ENCODE results near the gene PIH1D1. TPM values are rescaled to one million over a fixed set of nuclear protein-coding genes. Genes with fewer than 3 reads are reported as not detected.

PIH1D1 gene
- total RNA-seq, 1 experiment from 2014 or later: 166 TPM

DNA sequence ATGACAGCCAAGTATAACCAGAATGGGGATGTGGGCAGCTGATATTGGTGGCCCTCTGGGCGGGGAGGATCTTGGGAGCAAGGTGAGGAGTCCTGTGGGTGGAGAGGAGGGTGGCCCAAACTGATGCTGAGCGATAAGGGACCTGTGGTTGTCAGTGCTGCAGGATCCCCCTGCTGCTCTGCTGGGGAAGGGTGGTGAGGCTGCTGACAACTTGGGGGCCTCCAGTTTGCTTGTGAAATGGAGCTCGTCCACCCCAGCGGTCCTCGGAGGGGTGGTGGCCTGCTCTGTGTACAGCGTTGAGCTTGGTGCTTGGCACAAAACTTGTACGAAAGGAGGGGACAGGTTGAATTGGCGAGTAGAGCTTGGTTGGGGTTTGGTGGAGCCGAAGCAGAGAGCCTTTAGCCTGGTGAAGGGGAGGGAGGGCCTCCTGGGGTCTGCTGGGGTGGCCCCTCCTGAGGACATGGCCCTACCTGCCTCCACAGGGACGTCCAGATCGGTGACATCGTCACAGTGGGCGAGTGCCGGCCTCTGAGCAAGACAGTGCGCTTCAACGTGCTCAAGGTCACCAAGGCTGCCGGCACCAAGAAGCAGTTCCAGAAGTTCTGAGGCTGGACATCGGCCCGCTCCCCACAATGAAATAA, 47.5 kb upstream of the PIH1D1 start:
- no peak overlapping the region for H4K91ac ChIP-seq (ENCODE audit: insufficient read length, low read depth, low read length)
- no peak overlapping the region for H2BK20ac ChIP-seq (ENCODE audit: low read depth, low read length, poor library complexity, severe bottlenecking)
- no peak overlapping the region for H3K4ac ChIP-seq (ENCODE audit: low read depth, low read length)
- TF ChIP-seq, protein P1, sequence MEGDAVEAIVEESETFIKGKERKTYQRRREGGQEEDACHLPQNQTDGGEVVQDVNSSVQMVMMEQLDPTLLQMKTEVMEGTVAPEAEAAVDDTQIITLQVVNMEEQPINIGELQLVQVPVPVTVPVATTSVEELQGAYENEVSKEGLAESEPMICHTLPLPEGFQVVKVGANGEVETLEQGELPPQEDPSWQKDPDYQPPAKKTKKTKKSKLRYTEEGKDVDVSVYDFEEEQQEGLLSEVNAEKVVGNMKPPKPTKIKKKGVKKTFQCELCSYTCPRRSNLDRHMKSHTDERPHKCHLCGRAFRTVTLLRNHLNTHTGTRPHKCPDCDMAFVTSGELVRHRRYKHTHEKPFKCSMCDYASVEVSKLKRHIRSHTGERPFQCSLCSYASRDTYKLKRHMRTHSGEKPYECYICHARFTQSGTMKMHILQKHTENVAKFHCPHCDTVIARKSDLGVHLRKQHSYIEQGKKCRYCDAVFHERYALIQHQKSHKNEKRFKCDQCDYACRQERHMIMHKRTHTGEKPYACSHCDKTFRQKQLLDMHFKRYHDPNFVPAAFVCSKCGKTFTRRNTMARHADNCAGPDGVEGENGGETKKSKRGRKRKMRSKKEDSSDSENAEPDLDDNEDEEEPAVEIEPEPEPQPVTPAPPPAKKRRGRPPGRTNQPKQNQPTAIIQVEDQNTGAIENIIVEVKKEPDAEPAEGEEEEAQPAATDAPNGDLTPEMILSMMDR (conservative IDR thresholded peaks at IDR 0.05): no peak
- H3K23me2 ChIP-seq (ENCODE audit: insufficient read length, low read depth, low read length, poor library complexity, severe bottlenecking): peaks cover 6% of the 10 kb centered on the region
- H4K8ac ChIP-seq (replicated peaks; ENCODE audit: insufficient read length, low read depth, low read length): no peak overlapping the region
- H3K9ac ChIP-seq (ENCODE audit: extremely low read depth, insufficient read length, low read length): no peak overlapping the region
- no peaks in the 10 kb centered on the region for H3K27me3 Mint-ChIP-seq (ENCODE audit: low read depth)
- H2AFZ ChIP-seq (ENCODE audit: low read length): no peak overlapping the region
- H2BK5ac ChIP-seq (ENCODE audit: insufficient read length, low read length): no peak overlapping the region
- no peak overlapping the region for H3T11ph ChIP-seq (ENCODE audit: low read length)
- H2BK120ac ChIP-seq (ENCODE audit: low read depth, low read length, poor library complexity, severe bottlenecking): no peak overlapping the region
- WGBS (ENCODE audit: extremely low coverage, insufficient read length, low lambda C conversion rate): no CpG with 5 or more reads among the region's 19 CpGs
- no peaks in the 10 kb centered on the region for H3K27me3 ChIP-seq (ENCODE audit: insufficient read depth, low read length)
- H3K36me3 Mint-ChIP-seq (ENCODE audit: insufficient read depth in 1 of 3, low read depth in 3 of 3): peaks cover 35 to 40% (median 36%) of the 10 kb centered on the region in 3 experiments
- H3K4me1 Mint-ChIP-seq: peaks cover 28 to 39% of the 10 kb centered on the region in 2 experiments
- H3K27ac Mint-ChIP-seq: peak overlapping the region; percentile 16 to 96 (median 57); a peak in 4 of 7 replicates
- no peak overlapping the region for H2BK12ac ChIP-seq (ENCODE audit: insufficient read length, low read depth, low read length)
- peaks cover 10% of the 10 kb centered on the region for H3K79me1 ChIP-seq (ENCODE audit: insufficient read depth, low read depth, low read length, poor library complexity, severe bottlenecking)
- no peak overlapping the region for H3K27ac ChIP-seq (ENCODE audit: insufficient read length, low read depth, low read length)
- no peak overlapping the region for H3K23ac ChIP-seq (ENCODE audit: insufficient read length, low read depth, low read length)
- peaks cover 0 to 3% of the 10 kb centered on the region in 2 experiments; a peak in 1 of 5 replicates for H3K9me3 Mint-ChIP-seq
- H3K9me3 ChIP-seq (ENCODE audit: control insufficient read depth, low read depth, low read length): no peaks in the 10 kb centered on the region
- no peak overlapping the region for H3K18ac ChIP-seq (ENCODE audit: insufficient read length, low read depth, low read length)
- peaks cover 4% of the 10 kb centered on the region; the same call in 1 of the 2 replicates for H3K79me2 ChIP-seq (ENCODE audit: insufficient read depth, low read length)
- H3K4me3 Mint-ChIP-seq: peak overlapping the region; percentile 94
- H4K20me1 ChIP-seq (ENCODE audit: control insufficient read depth, insufficient read depth, insufficient read length): no peaks in the 10 kb centered on the region
- H3K56ac ChIP-seq (ENCODE audit: insufficient read length, low read depth, low read length): no peak overlapping the region
- no peak overlapping the region for H2AK5ac ChIP-seq (ENCODE audit: insufficient read length, low read length)
- DNase-seq: no peak
- peak overlapping the region; percentile 5 for H3K4me2 ChIP-seq (ENCODE audit: insufficient read depth, insufficient read length, low read length)
- H4K5ac ChIP-seq (ENCODE audit: insufficient read length, low read depth, low read length): no peak overlapping the region
- no peak overlapping the region for H3K14ac ChIP-seq (ENCODE audit: insufficient read depth, low read length)
- no peaks in the 10 kb centered on the region; the same call in none of the 2 replicates for H3K4me1 ChIP-seq (ENCODE audit: insufficient read depth, low read length)
- H2BK15ac ChIP-seq (ENCODE audit: low read depth, low read length): no peak overlapping the region

Measured in H9 (cell line).